Measurements from ENCODE around the gene MEGF10.

DNA sequence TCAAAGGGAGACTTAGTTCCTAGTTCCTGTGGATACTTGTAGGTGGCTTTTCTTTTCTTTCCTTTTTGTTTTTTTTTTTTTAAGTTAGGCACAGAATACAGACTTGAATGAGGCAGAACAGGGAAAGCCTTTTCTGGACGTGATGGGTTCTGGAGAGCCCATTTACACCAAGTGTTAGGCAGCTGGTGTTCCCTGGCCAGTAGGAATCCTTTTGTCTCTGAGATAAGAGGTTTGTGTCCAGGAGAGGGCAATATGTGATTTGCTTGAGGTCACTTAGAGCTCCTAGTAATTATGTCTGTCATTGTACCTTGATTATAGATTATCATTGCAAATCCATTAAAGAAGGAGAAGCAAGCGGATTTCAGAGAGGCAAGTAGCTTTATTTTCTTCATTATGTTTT, 9.1 kb downstream of the MEGF10 start:
- TF ChIP-seq CTCF (IDR thresholded peaks at IDR 0.05; ENCODE audit: low read depth, low read length), result no peak
- no peak for TF ChIP-seq EZH2phosphoT487 (IDR thresholded peaks at IDR 0.05; ENCODE audit: low read depth)
